ENCODE measurements around the gene MSGN1.

MSGN1 gene

DNA sequence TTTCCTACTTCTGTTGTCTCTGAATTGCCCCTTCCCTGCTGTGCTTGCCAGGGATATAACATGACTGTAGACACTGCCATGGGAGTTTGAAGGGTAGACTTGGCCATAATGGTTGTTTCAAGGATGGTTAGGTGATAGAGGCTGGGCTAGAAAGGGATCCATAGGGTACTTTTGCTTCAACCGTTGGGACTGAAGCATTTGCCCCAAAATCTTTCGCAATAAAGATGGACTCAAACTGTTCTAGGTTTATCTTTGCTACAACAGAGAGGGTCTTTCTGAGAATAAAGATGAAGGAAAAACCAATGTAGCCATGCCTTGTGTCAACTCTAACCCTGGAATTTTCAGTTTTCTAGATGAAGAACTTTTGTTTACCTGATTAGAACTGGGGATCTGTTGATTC, 27.2 kb downstream of the MSGN1 start:
- Histone ChIP-seq H3K4me3 (ENCODE audit: low read depth, low read length, poor library complexity, severe bottlenecking) (no peak overlapping the region), H3K9ac (ENCODE audit: low read length) (no peak overlapping the region), H2AFZ (ENCODE audit: low read length) (no peak overlapping the region), H3K9me2 (ENCODE audit: low read depth, low read length) (no peaks in the 10 kb centered on the region), H3F3A (ENCODE audit: insufficient read depth, low read length) (no peaks in the 10 kb centered on the region), H3K36me3 (ENCODE audit: insufficient read depth, low read length) (no peaks in the 10 kb centered on the region), H3K27ac (ENCODE audit: low read depth, low read length, poor library complexity, severe bottlenecking) (no peak overlapping the region), H3K4me1 (ENCODE audit: insufficient read depth, low read length, severe bottlenecking) (no peaks in the 10 kb centered on the region), H3K27me3 (ENCODE audit: insufficient read depth, low read length) (no peaks in the 10 kb centered on the region), H3K9me3 (ENCODE audit: low read length) (no peaks in the 10 kb centered on the region), H3K79me2 (ENCODE audit: insufficient read depth, low read length) (no peaks in the 10 kb centered on the region), H4K20me1 (ENCODE audit: insufficient read depth, low read length) (no peaks in the 10 kb centered on the region), H3K4me2 (ENCODE audit: low read length) (no peak overlapping the region)
- TF ChIP-seq, protein P1, sequence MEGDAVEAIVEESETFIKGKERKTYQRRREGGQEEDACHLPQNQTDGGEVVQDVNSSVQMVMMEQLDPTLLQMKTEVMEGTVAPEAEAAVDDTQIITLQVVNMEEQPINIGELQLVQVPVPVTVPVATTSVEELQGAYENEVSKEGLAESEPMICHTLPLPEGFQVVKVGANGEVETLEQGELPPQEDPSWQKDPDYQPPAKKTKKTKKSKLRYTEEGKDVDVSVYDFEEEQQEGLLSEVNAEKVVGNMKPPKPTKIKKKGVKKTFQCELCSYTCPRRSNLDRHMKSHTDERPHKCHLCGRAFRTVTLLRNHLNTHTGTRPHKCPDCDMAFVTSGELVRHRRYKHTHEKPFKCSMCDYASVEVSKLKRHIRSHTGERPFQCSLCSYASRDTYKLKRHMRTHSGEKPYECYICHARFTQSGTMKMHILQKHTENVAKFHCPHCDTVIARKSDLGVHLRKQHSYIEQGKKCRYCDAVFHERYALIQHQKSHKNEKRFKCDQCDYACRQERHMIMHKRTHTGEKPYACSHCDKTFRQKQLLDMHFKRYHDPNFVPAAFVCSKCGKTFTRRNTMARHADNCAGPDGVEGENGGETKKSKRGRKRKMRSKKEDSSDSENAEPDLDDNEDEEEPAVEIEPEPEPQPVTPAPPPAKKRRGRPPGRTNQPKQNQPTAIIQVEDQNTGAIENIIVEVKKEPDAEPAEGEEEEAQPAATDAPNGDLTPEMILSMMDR (IDR thresholded peaks at IDR 0.05; ENCODE audit: low read length): no peak
- TF ChIP-seq EZH2 (IDR thresholded peaks at IDR 0.05; ENCODE audit: borderline replicate concordance, low read length): no peak

DNA sequence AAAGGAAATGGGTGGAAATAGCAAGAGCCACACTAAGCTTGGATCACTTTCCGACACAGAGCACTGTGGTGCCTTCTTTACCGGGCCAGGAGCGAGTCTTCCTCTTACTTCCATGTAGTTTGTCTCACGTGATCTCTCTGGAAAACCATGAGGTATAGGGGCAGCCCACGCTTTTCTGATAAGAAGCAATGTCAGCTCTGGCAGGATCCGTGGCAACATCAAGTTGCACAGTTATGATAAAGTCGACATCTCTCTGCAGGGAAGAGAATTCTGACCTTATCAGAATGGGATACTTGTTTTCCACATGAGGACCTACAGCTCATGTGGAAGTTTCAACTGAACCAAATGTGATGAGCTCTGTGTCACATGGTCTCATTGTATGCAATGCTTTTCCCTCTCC, 29.5 kb downstream of the MSGN1 start:
- Histone ChIP-seq H3K4me2 (ENCODE audit: low read length) (no peak overlapping the region), H3K27ac (ENCODE audit: low read depth, low read length, poor library complexity, severe bottlenecking) (no peak overlapping the region), H4K20me1 (ENCODE audit: insufficient read depth, low read length) (no peaks in the 10 kb centered on the region), H3F3A (ENCODE audit: insufficient read depth, low read length) (no peaks in the 10 kb centered on the region), H3K4me1 (ENCODE audit: insufficient read depth, low read length, severe bottlenecking) (no peaks in the 10 kb centered on the region), H3K4me3 (ENCODE audit: low read depth, low read length, poor library complexity, severe bottlenecking) (no peak overlapping the region), H3K9me3 (ENCODE audit: low read length) (no peaks in the 10 kb centered on the region), H3K36me3 (ENCODE audit: insufficient read depth, low read length) (no peaks in the 10 kb centered on the region), H3K27me3 (ENCODE audit: insufficient read depth, low read length) (no peaks in the 10 kb centered on the region), H3K9ac (ENCODE audit: low read length) (no peak overlapping the region), H3K9me2 (ENCODE audit: low read depth, low read length) (no peaks in the 10 kb centered on the region), H2AFZ (ENCODE audit: low read length) (no peak overlapping the region), H3K79me2 (ENCODE audit: insufficient read depth, low read length) (no peaks in the 10 kb centered on the region)
- no peak for TF ChIP-seq EZH2 (IDR thresholded peaks at IDR 0.05; ENCODE audit: borderline replicate concordance, low read length)
- TF ChIP-seq, protein P1 (IDR thresholded peaks at IDR 0.05; ENCODE audit: low read length): no peak

DNA sequence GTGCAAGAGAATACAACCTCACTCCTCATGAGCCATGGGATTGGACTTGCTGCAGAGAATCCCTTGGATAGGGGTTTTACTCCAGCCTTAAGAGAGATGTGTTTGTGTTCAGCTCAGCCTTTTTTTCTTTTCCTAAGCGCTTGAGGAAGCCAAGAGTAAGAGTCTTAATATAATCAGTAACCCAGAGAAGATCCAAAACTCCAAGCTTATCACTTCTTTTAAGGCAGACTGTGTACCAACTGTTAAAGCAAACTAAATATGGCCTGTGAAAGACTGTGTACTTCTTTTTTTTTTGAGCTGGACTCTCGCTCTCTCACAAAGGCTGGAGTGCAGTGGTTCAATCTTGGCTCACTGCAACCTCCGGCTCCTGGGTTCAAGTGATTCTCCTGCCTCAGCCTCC, 30.4 kb downstream of the MSGN1 start:
- H3F3A ChIP-seq (ENCODE audit: insufficient read depth, low read length): no peaks in the 10 kb centered on the region
- H3K4me1 ChIP-seq (ENCODE audit: insufficient read depth, low read length, severe bottlenecking): no peaks in the 10 kb centered on the region
- TF ChIP-seq EZH2 (IDR thresholded peaks at IDR 0.05; ENCODE audit: borderline replicate concordance, low read length): no peak
- TF ChIP-seq, protein P1 (IDR thresholded peaks at IDR 0.05; ENCODE audit: low read length): no peak
- no peak overlapping the region for H2AFZ ChIP-seq (ENCODE audit: low read length)
- no peaks in the 10 kb centered on the region for H3K9me3 ChIP-seq (ENCODE audit: low read length)
- H3K27me3 ChIP-seq (ENCODE audit: insufficient read depth, low read length): no peaks in the 10 kb centered on the region
- no peak overlapping the region for H3K27ac ChIP-seq (ENCODE audit: low read depth, low read length, poor library complexity, severe bottlenecking)
- no peak overlapping the region for H3K9ac ChIP-seq (ENCODE audit: low read length)
- H3K79me2 ChIP-seq (ENCODE audit: insufficient read depth, low read length): no peaks in the 10 kb centered on the region
- no peaks in the 10 kb centered on the region for H3K9me2 ChIP-seq (ENCODE audit: low read depth, low read length)
- no peaks in the 10 kb centered on the region for H3K36me3 ChIP-seq (ENCODE audit: insufficient read depth, low read length)
- H3K4me3 ChIP-seq (ENCODE audit: low read depth, low read length, poor library complexity, severe bottlenecking): no peak overlapping the region
- H4K20me1 ChIP-seq (ENCODE audit: insufficient read depth, low read length): no peaks in the 10 kb centered on the region
- no peak overlapping the region for H3K4me2 ChIP-seq (ENCODE audit: low read length)

All from OCI-LY1 (cell line).